Measurements from ENCODE around the gene F2R.

GRCh38 chr5:76710991-76711390 is 4.9 kb upstream of the F2R start:
- TF ChIP-seq TCF7 (IDR thresholded peaks at IDR 0.05; ENCODE audit: borderline replicate concordance) (no peak), POLR2A (IDR thresholded peaks at IDR 0.05; ENCODE audit: low read depth, low read length) (no peak), EP300 (IDR thresholded peaks at IDR 0.05; ENCODE audit: borderline replicate concordance in 1 of 2, control insufficient read depth in 1 of 2, low read depth in 2 of 2, low read length in 2 of 2) (no peak), ZNF274 (IDR thresholded peaks at IDR 0.05; ENCODE audit: insufficient read depth, insufficient read length) (no peak), SMC3 (IDR thresholded peaks at IDR 0.05; ENCODE audit: borderline replicate concordance, low read length) (no peak)
